Neural cell (in vitro differentiated cells): ENCODE results near the gene BLCAP. TPM values are rescaled to one million over a fixed set of nuclear protein-coding genes. Genes with fewer than 3 reads are reported as not detected.

Source experiments
- H2AFZ ChIP-seq: fragments of 200-600, 300-800 bp; sonication (generic), shearing (Covaris generic); 2 replicates; pipeline ENCODE4 v1.6.0; 2014; ENCODE audit warnings: low read depth, mild to moderate bottlenecking, antibody characterized with exemption, low read length, moderate library complexity
- H3F3A ChIP-seq: fragments of 200-600 bp; shearing (Covaris generic); 2 replicates; pipeline ENCODE4 v1.6.1; 2016; ENCODE audit warnings: mild to moderate bottlenecking, moderate library complexity, mixed read lengths, antibody characterized with exemption, low read length; ENCODE audit not compliant: insufficient read depth, poor library complexity, severe bottlenecking
- H3K27ac ChIP-seq: fragments of 200-600, 300-800 bp; sonication (generic), shearing (Covaris generic); 2 replicates; pipeline ENCODE4 v1.5.1; 2014; ENCODE audit warnings: mild to moderate bottlenecking, low read length, moderate library complexity
- H3K27me3 ChIP-seq: fragments of 300-800, 200-600 bp; sonication (generic), shearing (Covaris generic); 2 replicates; pipeline ENCODE4 v1.6.0; 2014; ENCODE audit warnings: mild to moderate bottlenecking, low read depth, low read length, moderate library complexity; ENCODE audit not compliant: insufficient read depth
- H3K36me3 ChIP-seq: fragments of 300-800, 200-600 bp; sonication (generic), shearing (Covaris generic); 2 replicates; pipeline ENCODE4 v1.5.1; 2014; ENCODE audit warnings: mild to moderate bottlenecking, antibody characterized with exemption, low read length, moderate library complexity; ENCODE audit not compliant: insufficient read depth
- H3K4me2 ChIP-seq: fragments of 300-800, 200-600 bp; sonication (generic), shearing (Covaris generic); 2 replicates; pipeline ENCODE4 v1.6.0; 2014; ENCODE audit warnings: mild to moderate bottlenecking, low read length
- H3K4me3 ChIP-seq: fragments of 300-800, 200-600 bp; sonication (generic), shearing (Covaris generic); 2 replicates; pipeline ENCODE4 v1.5.1; 2014; ENCODE audit warnings: mild to moderate bottlenecking, low read length, moderate library complexity
- H3K79me2 ChIP-seq: fragments of 200-600 bp; shearing (Covaris generic); replicated peaks from 2 replicates; pipeline ENCODE4 v1.6.0; 2014; ENCODE audit warnings: mild to moderate bottlenecking, low read length, moderate library complexity; ENCODE audit not compliant: insufficient read depth
- H3K9ac ChIP-seq: fragments of 300-800, 200-600 bp; sonication (generic), shearing (Covaris generic); 2 replicates; pipeline ENCODE4 v1.6.1; 2016; ENCODE audit warnings: mild to moderate bottlenecking, low read length, mixed read lengths
- H3K9me2 ChIP-seq: fragments of 200-600 bp; shearing (Covaris generic); 2 replicates; pipeline ENCODE4 v1.6.1; 2016; ENCODE audit warnings: mild to moderate bottlenecking, low read length, mixed read lengths; ENCODE audit not compliant: insufficient read depth
- H3K9me3 ChIP-seq: fragments of 200-600, 300-800 bp; sonication (generic), shearing (Covaris generic); 2 replicates; pipeline ENCODE4 v1.6.1; 2016; ENCODE audit warnings: mild to moderate bottlenecking, mixed run types, low read length, moderate library complexity, mixed read lengths
- H4K20me1 ChIP-seq: fragments of 200-600 bp; shearing (Covaris generic); 2 replicates; pipeline ENCODE4 v1.6.1; 2016; ENCODE audit warnings: mild to moderate bottlenecking, mixed run types; ENCODE audit not compliant: insufficient read depth
- EP300 ChIP-seq: fragments of 450-650 bp; conservative IDR thresholded peaks from 2 replicates; pipeline ENCODE4 v1.6.1; 2014; ENCODE audit warnings: antibody characterized with exemption, mild to moderate bottlenecking, moderate library complexity; ENCODE audit not compliant: poor library complexity, severe bottlenecking
- EZH2 ChIP-seq: fragments of 200-600, 300-800 bp; shearing (Covaris generic), sonication (generic); IDR thresholded peaks from 2 replicates; pipeline ENCODE4 v1.6.1; 2014; ENCODE audit warnings: antibody characterized with exemption, low read length, borderline replicate concordance, mild to moderate bottlenecking; ENCODE audit not compliant: insufficient read depth, poor library complexity, severe bottlenecking
- MXI1 ChIP-seq: fragments of 450-650 bp; conservative IDR thresholded peaks from 2 replicates; pipeline ENCODE4 v1.6.1; 2014; ENCODE audit warnings: antibody characterized with exemption, mild to moderate bottlenecking; ENCODE audit not compliant: poor library complexity, severe bottlenecking
- RAD21 ChIP-seq: fragments of 450-650 bp; conservative IDR thresholded peaks from 2 replicates; pipeline ENCODE4 v1.6.1; 2014; ENCODE audit warnings: antibody characterized with exemption, mild to moderate bottlenecking, moderate library complexity
- REST ChIP-seq: IDR thresholded peaks from 2 replicates; pipeline ENCODE4 v1.6.1; 2012; ENCODE audit warnings: borderline replicate concordance
- polyA plus RNA-seq: library from polyadenylated mRNA; depleted of rRNA; stranded (reverse); fragments of >200 nt; gene quantifications from 2 replicates; pipeline ENCODE4 v1.2.3, GENCODE V29; 2014
- TF ChIP-seq, protein P1 (sequence below): fragments of 450-650 bp; IDR thresholded peaks from 2 replicates; pipeline ENCODE4 v1.5.1; 2014; ENCODE audit warnings: antibody characterized with exemption, mild to moderate bottlenecking, moderate library complexity; ENCODE audit not compliant: poor library complexity, severe bottlenecking

The BLCAP gene
- polyA plus RNA-seq, 1 donor from 2014 or later, result 344 TPM

- Histone ChIP-seq H4K20me1 (no peaks in the 10 kb centered on the region), H3K9me3 (no peaks in the 10 kb centered on the region)
- TF ChIP-seq, protein P1, sequence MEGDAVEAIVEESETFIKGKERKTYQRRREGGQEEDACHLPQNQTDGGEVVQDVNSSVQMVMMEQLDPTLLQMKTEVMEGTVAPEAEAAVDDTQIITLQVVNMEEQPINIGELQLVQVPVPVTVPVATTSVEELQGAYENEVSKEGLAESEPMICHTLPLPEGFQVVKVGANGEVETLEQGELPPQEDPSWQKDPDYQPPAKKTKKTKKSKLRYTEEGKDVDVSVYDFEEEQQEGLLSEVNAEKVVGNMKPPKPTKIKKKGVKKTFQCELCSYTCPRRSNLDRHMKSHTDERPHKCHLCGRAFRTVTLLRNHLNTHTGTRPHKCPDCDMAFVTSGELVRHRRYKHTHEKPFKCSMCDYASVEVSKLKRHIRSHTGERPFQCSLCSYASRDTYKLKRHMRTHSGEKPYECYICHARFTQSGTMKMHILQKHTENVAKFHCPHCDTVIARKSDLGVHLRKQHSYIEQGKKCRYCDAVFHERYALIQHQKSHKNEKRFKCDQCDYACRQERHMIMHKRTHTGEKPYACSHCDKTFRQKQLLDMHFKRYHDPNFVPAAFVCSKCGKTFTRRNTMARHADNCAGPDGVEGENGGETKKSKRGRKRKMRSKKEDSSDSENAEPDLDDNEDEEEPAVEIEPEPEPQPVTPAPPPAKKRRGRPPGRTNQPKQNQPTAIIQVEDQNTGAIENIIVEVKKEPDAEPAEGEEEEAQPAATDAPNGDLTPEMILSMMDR, result no peak
- TF ChIP-seq RAD21 (no peak), REST (no peak), MXI1 (no peak)
Measured at GRCh38 chr20:37529968-37530600, 2.4 kb upstream of the BLCAP start.

DNA sequence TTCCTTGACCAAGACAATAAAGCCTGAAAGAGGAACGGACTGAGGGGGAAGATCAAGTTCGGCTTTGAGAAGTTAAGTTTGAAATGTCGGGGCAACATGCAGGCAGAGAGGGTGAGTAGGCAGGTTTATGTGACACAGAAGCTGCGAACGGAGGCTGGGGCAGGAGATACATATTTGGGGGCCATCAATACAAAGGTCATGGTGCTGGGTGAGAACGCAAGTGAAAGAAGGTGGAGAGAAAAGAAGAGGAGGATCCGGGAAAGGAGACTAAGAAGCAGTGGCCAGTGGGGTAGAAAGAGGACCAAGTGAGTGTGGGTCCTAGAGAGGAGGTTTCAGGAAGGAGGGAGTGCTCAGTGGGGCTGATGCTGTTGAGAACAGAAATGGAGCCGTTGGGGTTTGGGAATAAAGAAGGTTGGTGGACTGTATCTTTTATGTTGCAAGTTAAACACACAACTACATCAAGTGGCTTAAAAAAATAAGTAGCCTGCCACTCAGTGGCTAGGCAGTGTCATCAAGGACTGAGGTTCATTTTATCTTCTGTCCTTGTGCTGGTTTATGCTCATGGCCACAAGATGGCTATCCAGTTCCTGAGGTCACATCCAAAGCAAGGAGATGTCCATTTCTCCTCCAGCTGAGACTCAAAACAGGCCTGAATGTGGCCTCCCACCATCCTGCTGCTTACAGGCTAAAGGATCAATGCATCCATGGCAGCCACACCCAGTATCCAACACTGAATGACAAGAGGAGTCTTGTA, 1.7 kb upstream of the BLCAP start:
- Histone ChIP-seq H3K4me2 (no peak overlapping the region), H3K27me3 (no peaks in the 10 kb centered on the region), H3F3A (no peaks in the 10 kb centered on the region), H3K9ac (no peak overlapping the region), H4K20me1 (no peaks in the 10 kb centered on the region), H3K36me3 (no peaks in the 10 kb centered on the region), H3K27ac (no peak overlapping the region), H3K79me2 (peaks cover 32% of the 10 kb centered on the region), H3K4me3 (no peak overlapping the region), H3K9me3 (no peaks in the 10 kb centered on the region), H3K9me2 (no peaks in the 10 kb centered on the region), H2AFZ (no peak overlapping the region)
- TF ChIP-seq EP300 (no peak), EZH2 (no peak)
- TF ChIP-seq, protein P1, result peak; percentile 12

More at GRCh38 chr20:37529968-37530600, 2.4 kb upstream of the BLCAP start:
- Histone ChIP-seq H3K4me3 (no peak overlapping the region), H3K9me2 (no peaks in the 10 kb centered on the region), H3K27me3 (no peaks in the 10 kb centered on the region), H2AFZ (no peak overlapping the region), H3K4me2 (no peak overlapping the region), H3K79me2 (peaks cover 25% of the 10 kb centered on the region), H3K36me3 (no peaks in the 10 kb centered on the region), H3K9ac (no peak overlapping the region), H3K27ac (no peak overlapping the region), H3F3A (no peaks in the 10 kb centered on the region)
